HepG2 (cell line): ENCODE measurements around the gene PDCL3.

Experiments used
- CTCF ChIP-seq: sonication (generic); formaldehyde crosslinking; IDR thresholded peaks from 2 replicates; pipeline ENCODE4 v1.5.0; 2020; ENCODE audit warnings: mild to moderate bottlenecking, missing genetic modification reagents, moderate library complexity
- ELF4 ChIP-seq: sonication (generic); formaldehyde crosslinking; IDR thresholded peaks from 2 replicates; pipeline ENCODE4 v1.5.0; 2020; ENCODE audit warnings: missing genetic modification reagents, mild to moderate bottlenecking, moderate library complexity, borderline replicate concordance
- FOSL2 ChIP-seq: sonication (generic); formaldehyde crosslinking; IDR thresholded peaks from 2 replicates; pipeline ENCODE4 v1.4.0; 2020; ENCODE audit warnings: missing genetic modification reagents
- HNRNPLL ChIP-seq: fragments of 200-400 bp; formaldehyde crosslinking; IDR thresholded peaks from 2 replicates; pipeline ENCODE4 v1.6.1; 2017; ENCODE audit warnings: mild to moderate bottlenecking, low read depth, low read length; ENCODE audit not compliant: poor library complexity, severe bottlenecking
- KDM3A ChIP-seq: IDR thresholded peaks from 2 replicates; pipeline ENCODE4 v1.6.1; 2018; ENCODE audit warnings: low read depth, missing compliant biosample characterization
- PHF21A ChIP-seq: sonication (generic); formaldehyde crosslinking; IDR thresholded peaks from 2 replicates; pipeline ENCODE4 v1.5.0; 2020; ENCODE audit warnings: mild to moderate bottlenecking, missing genetic modification reagents
- RBAK ChIP-seq: sonication (generic); formaldehyde crosslinking; IDR thresholded peaks from 2 replicates; pipeline ENCODE4 v1.5.1; 2020; ENCODE audit warnings: mild to moderate bottlenecking, missing genetic modification reagents
- REPIN1 ChIP-seq: sonication (generic); formaldehyde crosslinking; IDR thresholded peaks from 2 replicates; pipeline ENCODE4 v1.8.0; 2022; ENCODE audit warnings: missing genetic modification reagents, low read depth, mild to moderate bottlenecking, borderline replicate concordance
- SMC3 ChIP-seq: IDR thresholded peaks from 2 replicates; pipeline ENCODE4 v1.6.1; 2011; ENCODE audit warnings: low read length, improper control_type of control experiment
- ZBTB20 ChIP-seq: sonication (generic); formaldehyde crosslinking; IDR thresholded peaks from 2 replicates; pipeline ENCODE4 v1.8.1; 2023; ENCODE audit warnings: missing genetic modification reagents, low read depth, mild to moderate bottlenecking, borderline replicate concordance
- ZC3H13 ChIP-seq: sonication (generic); formaldehyde crosslinking; IDR thresholded peaks from 2 replicates; pipeline ENCODE4 v1.8.1; 2023; ENCODE audit warnings: mild to moderate bottlenecking, missing genetic modification reagents, moderate library complexity
- ZSCAN25 ChIP-seq: sonication (generic); formaldehyde crosslinking; IDR thresholded peaks from 2 replicates; pipeline ENCODE4 v1.8.0; 2022; ENCODE audit warnings: mild to moderate bottlenecking, missing genetic modification reagents

GRCh38 chr2:100614455-100615000 is 51.7 kb downstream of the PDCL3 start:
- TF ChIP-seq ZSCAN25 (CRISPR knock-in tag) (no peak), RBAK (no peak), CTCF (CRISPR knock-in tag) (no peak), ZC3H13 (CRISPR knock-in tag) (no peak), SMC3 (no peak), HNRNPLL (no peak), ZBTB20 (CRISPR knock-in tag) (no peak), ELF4 (CRISPR knock-in tag) (no peak), PHF21A (CRISPR knock-in tag) (no peak), REPIN1 (CRISPR knock-in tag) (no peak), KDM3A (CRISPR knock-in tag) (no peak), FOSL2 (CRISPR knock-in tag) (no peak)
